Sigmoid colon (tissue), 7 donors: ENCODE results near the gene SMIM32. TPM values are rescaled to one million over a fixed set of nuclear protein-coding genes. Genes with fewer than 3 reads are reported as not detected.

Experiments
- DNase-seq: peaks from one replicate; pipeline ENCODE4 v3.0.0-alpha.2; 2019
- H3K27ac ChIP-seq, 4 donors: fragments of 200-600 bp; sonication (generic); one replicate each; pipeline ENCODE4 v1.5.1; 2016 to 2019; ENCODE audit warnings: mild to moderate bottlenecking in 1 of 4
- H3K27me3 ChIP-seq, 3 donors: fragments of 200-600 bp; sonication (generic); one replicate each; pipeline ENCODE4 v1.5.1; 2019; ENCODE audit warnings: mild to moderate bottlenecking in 1 of 3
- H3K36me3 ChIP-seq, 4 donors: fragments of 200-600 bp; sonication (generic); one replicate each; pipeline ENCODE4 v1.5.1; 2016 to 2019
- H3K4me1 ChIP-seq, 4 donors: fragments of 200-600 bp; sonication (generic); one replicate each; pipeline ENCODE4 v1.5.1; 2017 to 2019
- H3K4me3 ChIP-seq, 4 donors: fragments of 200-600 bp; sonication (generic); one replicate each; pipeline ENCODE4 v1.5.1; 2017 to 2019; ENCODE audit warnings: mild to moderate bottlenecking in 2 of 4, moderate library complexity in 1 of 4
- H3K9me3 ChIP-seq, 4 donors: fragments of 200-600 bp in 3 of 4; sonication (generic) in 3 of 4; one replicate each; pipeline versions ENCODE4 v1.5.1 to v1.6.1; 2013 to 2019
- EP300 ChIP-seq, 4 donors: sonication (generic); formaldehyde crosslinking; IDR thresholded peaks; one replicate each; pipeline ENCODE4 v1.6.1; 2017; ENCODE audit warnings: antibody characterized with exemption in 4 of 4
- POLR2A ChIP-seq, 2 donors: fragments of 450-650 bp; IDR thresholded peaks; one replicate each; pipeline ENCODE4 v1.6.1; 2016; ENCODE audit warnings: antibody characterized with exemption in 2 of 2, mild to moderate bottlenecking in 2 of 2, moderate library complexity in 2 of 2
- POLR2AphosphoS5 ChIP-seq, 4 donors: sonication (generic); formaldehyde crosslinking; IDR thresholded peaks; one replicate each; pipeline ENCODE4 v1.6.1; 2017; ENCODE audit warnings: antibody characterized with exemption in 4 of 4
- WGBS, 2 donors: extraction: QIAGEN DNeasy Blood & Tissue Kit; methylation state at CpG; one replicate each; pipeline ENCODE4 v1.1.7; 2013; 5-methylcytosine and 5-hydroxymethylcytosine counted together
- intact Hi-C: fragments of 100-400 bp; cut with DNase I; formaldehyde crosslinking; loops from one replicate; pipeline ENCODE4 v1.15.1; 2023
- polyA plus RNA-seq, 3 donors: library from polyadenylated mRNA; stranded (reverse); fragments of 200-250 nt; gene quantifications; one replicate each; pipeline ENCODE4 v1.2.3, GENCODE V29; 2013
- total RNA-seq, 4 donors: library from RNA; depleted of rRNA; stranded (reverse); fragments of >200 nt; gene quantifications; one replicate each; pipeline ENCODE4 v1.1.0, GENCODE V29; 2016
- TF ChIP-seq, protein P1 (sequence below), 4 experiments: fragments of 450-650 bp in 3 of 4; fragments of 200-600 bp in 1 of 4; IDR thresholded peaks; one replicate each; pipeline ENCODE4 v1.5.1; 2016 to 2019; ENCODE audit warnings: antibody characterized with exemption in 4 of 4, mild to moderate bottlenecking in 3 of 4, moderate library complexity in 2 of 4
- donor health status: healthy with polysubstance abuse.
- donor health status: Bipolar disorder and iron deficiency.
- donor health status: healthy.

SMIM32 gene
- total and polyA plus RNA-seq, 7 donors, result 0.36 to 10.8 (median 9.6) TPM; not detected in 3

DNA sequence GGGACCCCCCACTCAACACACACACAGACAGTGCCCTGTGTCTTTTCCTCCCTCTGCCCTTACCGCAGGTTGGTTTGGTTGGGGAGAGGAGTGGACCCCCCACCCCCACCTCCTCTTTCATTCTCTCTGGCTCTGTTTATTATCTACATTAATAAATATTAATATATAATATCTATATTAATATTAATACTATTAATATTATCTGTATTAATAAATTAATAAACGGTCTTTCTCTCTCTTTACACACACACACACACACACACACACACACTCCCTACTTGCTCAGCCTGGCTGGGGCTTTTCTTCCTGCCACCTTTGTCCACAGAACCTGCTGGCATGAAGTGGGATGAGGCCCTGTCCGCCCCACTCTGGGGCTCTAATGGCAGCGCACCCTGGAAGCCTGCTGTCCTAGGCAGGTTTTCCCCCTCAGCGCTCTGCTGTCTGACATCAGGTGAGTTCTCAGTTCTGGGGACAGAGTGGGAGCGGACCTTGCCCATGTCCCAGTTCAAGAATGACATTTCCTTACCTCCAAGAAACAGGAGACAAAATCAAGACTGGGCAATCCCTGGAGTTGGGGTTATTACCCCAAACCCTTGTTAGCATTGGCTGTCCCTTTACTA, 10.5 kb upstream of the SMIM32 start:
- H3K36me3 ChIP-seq, result no peaks in the 10 kb centered on the region
- WGBS, 2 donors, result 86 to 89% methylated on average over 6 of the region's 6 CpGs
- no peaks in the 10 kb centered on the region for H3K4me1 ChIP-seq
- no peak for DNase-seq
- peaks cover 0 to 5% (median 0%) of the 10 kb centered on the region in 4 donors for H3K9me3 ChIP-seq
- no peak for TF ChIP-seq POLR2AphosphoS5 (IDR thresholded peaks at IDR 0.05)
- TF ChIP-seq POLR2A (IDR thresholded peaks at IDR 0.05), result no peak
- no peak for TF ChIP-seq EP300 (IDR thresholded peaks at IDR 0.05)
- TF ChIP-seq, protein P1, sequence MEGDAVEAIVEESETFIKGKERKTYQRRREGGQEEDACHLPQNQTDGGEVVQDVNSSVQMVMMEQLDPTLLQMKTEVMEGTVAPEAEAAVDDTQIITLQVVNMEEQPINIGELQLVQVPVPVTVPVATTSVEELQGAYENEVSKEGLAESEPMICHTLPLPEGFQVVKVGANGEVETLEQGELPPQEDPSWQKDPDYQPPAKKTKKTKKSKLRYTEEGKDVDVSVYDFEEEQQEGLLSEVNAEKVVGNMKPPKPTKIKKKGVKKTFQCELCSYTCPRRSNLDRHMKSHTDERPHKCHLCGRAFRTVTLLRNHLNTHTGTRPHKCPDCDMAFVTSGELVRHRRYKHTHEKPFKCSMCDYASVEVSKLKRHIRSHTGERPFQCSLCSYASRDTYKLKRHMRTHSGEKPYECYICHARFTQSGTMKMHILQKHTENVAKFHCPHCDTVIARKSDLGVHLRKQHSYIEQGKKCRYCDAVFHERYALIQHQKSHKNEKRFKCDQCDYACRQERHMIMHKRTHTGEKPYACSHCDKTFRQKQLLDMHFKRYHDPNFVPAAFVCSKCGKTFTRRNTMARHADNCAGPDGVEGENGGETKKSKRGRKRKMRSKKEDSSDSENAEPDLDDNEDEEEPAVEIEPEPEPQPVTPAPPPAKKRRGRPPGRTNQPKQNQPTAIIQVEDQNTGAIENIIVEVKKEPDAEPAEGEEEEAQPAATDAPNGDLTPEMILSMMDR (IDR thresholded peaks at IDR 0.05), result no peak
- H3K4me3 ChIP-seq, result no peak overlapping the region
- intact Hi-C loops, result no loop called here
- H3K27me3 ChIP-seq, result no peaks in the 10 kb centered on the region
- H3K27ac ChIP-seq, result no peak overlapping the region

- Histone ChIP-seq H3K4me3 (no peak overlapping the region), H3K36me3 (no peaks in the 10 kb centered on the region), H3K27ac (no peak overlapping the region), H3K27me3 (no peaks in the 10 kb centered on the region), H3K4me1 (no peaks in the 10 kb centered on the region), H3K9me3 (peaks cover 0 to 5% (median 0%) of the 10 kb centered on the region in 4 donors)
- intact Hi-C loops, result no loop called here
- no peak for TF ChIP-seq POLR2AphosphoS5 (IDR thresholded peaks at IDR 0.05)
- no peak for TF ChIP-seq POLR2A (IDR thresholded peaks at IDR 0.05)
- TF ChIP-seq, protein P1 (IDR thresholded peaks at IDR 0.05), result no peak
- TF ChIP-seq EP300 (IDR thresholded peaks at IDR 0.05), result no peak
- no peak for DNase-seq
- 42 to 71% methylated on average over 13 of the region's 13 CpGs for WGBS, 2 donors
These were observed 9.7 kb upstream of the SMIM32 start for GRCh38 chr5:136202469-136203205.

DNA sequence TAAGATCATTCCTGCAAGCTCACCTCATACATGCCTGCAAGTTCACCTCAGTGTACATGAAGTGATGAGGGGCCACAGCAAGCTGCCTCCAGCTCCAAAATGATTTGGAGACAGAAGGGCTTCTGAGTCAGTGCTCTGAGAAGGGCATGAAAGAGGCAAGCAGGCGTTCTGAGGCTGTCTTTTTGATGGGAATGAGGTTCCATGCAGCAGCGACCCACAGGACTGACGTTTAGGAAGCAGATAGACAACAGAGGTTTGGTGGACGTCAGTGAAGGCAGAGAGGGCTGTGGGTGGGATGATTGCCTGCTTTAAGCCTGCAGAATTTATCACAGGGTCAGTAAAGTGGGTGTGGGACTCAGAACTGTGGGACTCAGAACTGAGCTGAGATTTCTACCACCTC, 8.9 kb upstream of the SMIM32 start:
- intact Hi-C loops, result no loop called here
- 71 to 79% methylated on average over 4 of the region's 4 CpGs for WGBS, 2 donors
- Histone ChIP-seq H3K9me3 (peaks cover 0 to 5% (median 0%) of the 10 kb centered on the region in 4 donors), H3K36me3 (no peaks in the 10 kb centered on the region), H3K4me3 (no peak overlapping the region), H3K4me1 (peaks cover 0 to under 1% (median 0%) of the 10 kb centered on the region in 4 donors), H3K27ac (no peak overlapping the region), H3K27me3 (no peaks in the 10 kb centered on the region)
- DNase-seq, result no peak
- no peak for TF ChIP-seq POLR2AphosphoS5 (IDR thresholded peaks at IDR 0.05)
- TF ChIP-seq, protein P1 (IDR thresholded peaks at IDR 0.05), result no peak
- TF ChIP-seq POLR2A (IDR thresholded peaks at IDR 0.05), result no peak
- TF ChIP-seq EP300 (IDR thresholded peaks at IDR 0.05), result no peak

DNA sequence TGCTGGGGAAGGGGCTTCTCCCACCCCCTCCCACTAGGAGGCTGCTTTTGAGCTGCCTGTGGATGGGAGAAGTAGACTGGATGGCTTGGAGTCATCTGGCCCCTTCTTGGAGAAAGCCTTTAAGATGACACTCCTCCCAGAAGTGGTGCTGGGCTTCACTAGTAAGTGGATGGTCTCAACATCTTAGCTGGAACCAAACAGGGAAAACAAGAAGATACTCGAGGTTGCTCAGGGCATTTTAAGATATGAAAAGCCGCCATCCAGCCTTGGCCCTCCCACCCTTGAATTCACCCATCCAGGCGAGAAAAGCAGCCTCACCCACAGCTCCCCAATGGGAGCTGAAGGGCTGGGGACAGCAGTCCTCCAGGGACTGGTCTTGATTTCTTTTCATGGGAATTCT, 7.8 kb upstream of the SMIM32 start:
- no peak for TF ChIP-seq POLR2A (IDR thresholded peaks at IDR 0.05)
- TF ChIP-seq, protein P1 (IDR thresholded peaks at IDR 0.05), result no peak
- no peaks in the 10 kb centered on the region for H3K27me3 ChIP-seq
- intact Hi-C loops, result no loop called here
- no peak overlapping the region for H3K27ac ChIP-seq
- H3K4me1 ChIP-seq, result peaks cover 0 to 12% (median 10%) of the 10 kb centered on the region in 4 donors
- WGBS, 2 donors, result 74 to 81% methylated on average over 3 of the region's 3 CpGs
- DNase-seq, result no peak
- H3K9me3 ChIP-seq, result peaks cover 0 to 5% (median 0%) of the 10 kb centered on the region in 4 donors
- H3K4me3 ChIP-seq, result no peak overlapping the region
- no peaks in the 10 kb centered on the region for H3K36me3 ChIP-seq
